ENCODE results near the gene MMP1.

GRCh38 chr11:102781676-102782075 is 16.3 kb downstream of the MMP1 start:
- TF ChIP-seq CTCF (IDR thresholded peaks at IDR 0.05) (no peak), POLR2A (IDR thresholded peaks at IDR 0.05) (no peak)

Data from esophagus squamous epithelium (tissue), 4 donors.